PC-3 (cell line): ENCODE results near the gene PLCD1.

ENCODE experiments used
- CTCF ChIP-seq: fragments of 300-600 bp; sonication (generic); conservative IDR thresholded peaks from 2 replicates; pipeline ENCODE4 v1.5.1; 2017; ENCODE audit warnings: antibody characterized with exemption, low read depth, mild to moderate bottlenecking, low read length
- EZH2 ChIP-seq: fragments of 300-600 bp; sonication (generic); IDR thresholded peaks from one replicate; pipeline ENCODE4 v1.6.1; 2017; ENCODE audit warnings: antibody characterized with exemption, mild to moderate bottlenecking, low read length; ENCODE audit not compliant: unreplicated experiment

- TF ChIP-seq CTCF (no peak), EZH2 (no peak)
Observed at GRCh38 chr3:38059148-38059547, 29.7 kb upstream of the PLCD1 start.
